HUES48 (cell line): Measurements from ENCODE around the gene MRPS22.
"Not testable (repeated sequence)": the region's sequence is repeated elsewhere in the genome, so short reads cannot be mapped to it uniquely, and the experiment has no call there.

ENCODE experiments used
- H3K27ac ChIP-seq: one replicate; pipeline ENCODE4 v1.7.0; 2013; ENCODE audit warnings: low read depth, low read length, inconsistent platforms
- H3K27me3 ChIP-seq: 2 replicates; pipeline ENCODE4 v1.6.1; 2013; ENCODE audit warnings: mild to moderate bottlenecking, low read length; ENCODE audit not compliant: control insufficient read depth, insufficient read depth
- H3K36me3 ChIP-seq: 2 replicates; pipeline ENCODE4 v1.6.1; 2013; ENCODE audit warnings: low read length; ENCODE audit not compliant: control insufficient read depth, insufficient read depth
- H3K4me1 ChIP-seq: 2 replicates; pipeline ENCODE4 v1.6.1; 2013; ENCODE audit warnings: mild to moderate bottlenecking, low read length; ENCODE audit not compliant: control insufficient read depth, insufficient read depth
- H3K4me3 ChIP-seq: 2 replicates; pipeline ENCODE4 v1.5.1; 2013; ENCODE audit warnings: mild to moderate bottlenecking, low read depth, low read length
- H3K9ac ChIP-seq: 2 replicates; pipeline ENCODE4 v1.6.1; 2013; ENCODE audit warnings: mild to moderate bottlenecking, low read depth, low read length, moderate library complexity
- H3K9me3 ChIP-seq: 2 replicates; pipeline ENCODE4 v1.6.1; 2013; ENCODE audit warnings: low read length; ENCODE audit not compliant: control insufficient read depth, insufficient read depth

Gene MRPS22

GRCh38 chr3:139364549-139364948 is 20.7 kb downstream of the MRPS22 start:
- Histone ChIP-seq H3K9me3 (no peaks in the 10 kb centered on the region), H3K27me3 (no peaks in the 10 kb centered on the region), H3K9ac (no peak overlapping the region), H3K27ac (no peak overlapping the region), H3K4me3 (no peak overlapping the region), H3K36me3 (peaks cover 100% of the 10 kb centered on the region), H3K4me1 (no peaks in the 10 kb centered on the region)

GRCh38 chr3:139374099-139374498 is 30.3 kb downstream of the MRPS22 start:
- Histone ChIP-seq H3K27ac (no peak overlapping the region), H3K9ac (no peak overlapping the region), H3K4me3 (no peak overlapping the region), H3K36me3 (peaks cover 98% of the 10 kb centered on the region), H3K4me1 (no peaks in the 10 kb centered on the region), H3K9me3 (no peaks in the 10 kb centered on the region), H3K27me3 (no peaks in the 10 kb centered on the region)

- H3K9me3 ChIP-seq = no peaks in the 10 kb centered on the region
- H3K27ac ChIP-seq = no peak overlapping the region
- peaks cover 98% of the 10 kb centered on the region for H3K36me3 ChIP-seq
- H3K4me1 ChIP-seq = no peaks in the 10 kb centered on the region
- no peaks in the 10 kb centered on the region for H3K27me3 ChIP-seq
- no peak overlapping the region for H3K4me3 ChIP-seq
- no peak overlapping the region for H3K9ac ChIP-seq
Observed at GRCh38 chr3:139377378-139377777, 33.6 kb downstream of the MRPS22 start.

DNA sequence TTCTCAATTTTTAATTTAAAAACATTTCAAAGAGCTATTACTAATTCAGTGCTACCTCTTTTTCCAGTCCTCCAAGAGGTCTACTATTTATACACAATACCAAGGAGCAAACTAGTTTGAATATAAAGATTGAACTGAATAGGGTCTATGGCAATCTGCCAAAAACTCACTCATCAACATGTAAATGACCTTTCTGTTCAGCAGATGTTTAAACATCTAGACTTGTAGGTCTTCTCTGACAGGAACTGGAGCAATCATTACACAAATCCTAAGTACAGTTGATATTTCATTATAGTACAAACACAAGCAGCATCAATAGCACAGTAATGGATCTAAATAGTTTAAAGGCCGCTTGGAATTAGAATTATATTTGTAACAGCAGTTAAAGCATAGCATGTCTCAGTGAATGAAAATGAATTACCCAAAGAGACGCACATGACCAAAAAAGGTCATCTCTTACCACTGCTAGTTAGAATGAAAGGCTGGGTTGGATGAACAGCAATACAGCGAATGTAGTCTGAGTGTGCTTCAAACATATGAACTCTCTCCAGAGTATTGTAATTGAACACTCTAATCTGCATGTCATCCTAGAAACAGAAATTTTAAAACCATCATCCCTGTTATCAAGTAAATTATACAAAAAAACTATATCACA is 34.9 kb downstream of the MRPS22 start:
- Histone ChIP-seq H3K27me3 (no peaks in the 10 kb centered on the region), H3K36me3 (peaks cover 96% of the 10 kb centered on the region), H3K4me1 (no peaks in the 10 kb centered on the region), H3K9me3 (no peaks in the 10 kb centered on the region), H3K9ac (no peak overlapping the region), H3K4me3 (no peak overlapping the region), H3K27ac (no peak overlapping the region)

GRCh38 chr3:139380575-139380974 is 36.8 kb downstream of the MRPS22 start:
- Histone ChIP-seq H3K4me1 (no peaks in the 10 kb centered on the region), H3K9me3 (no peaks in the 10 kb centered on the region), H3K27me3 (no peaks in the 10 kb centered on the region), H3K4me3 (no peak overlapping the region), H3K36me3 (peaks cover 90% of the 10 kb centered on the region), H3K9ac (no peak overlapping the region), H3K27ac (no peak overlapping the region)

GRCh38 chr3:139382291-139382690 is 38.5 kb downstream of the MRPS22 start:
- H3K9me3 ChIP-seq, H3K27me3 ChIP-seq, H3K4me1 ChIP-seq, H3K4me3 ChIP-seq, H3K27ac ChIP-seq, H3K9ac ChIP-seq: not testable (repeated sequence)
- H3K36me3 ChIP-seq = peaks cover 75% of the 10 kb centered on the region

GRCh38 chr3:139388077-139388476 is 44.3 kb downstream of the MRPS22 start:
- no peaks in the 10 kb centered on the region for H3K27me3 ChIP-seq
- H3K4me3 ChIP-seq = peak overlapping the region; percentile 91
- H3K27ac ChIP-seq = no peak overlapping the region
- peaks cover 17% of the 10 kb centered on the region for H3K36me3 ChIP-seq
- H3K9ac ChIP-seq = no peak overlapping the region
- H3K9me3 ChIP-seq = no peaks in the 10 kb centered on the region
- H3K4me1 ChIP-seq = no peaks in the 10 kb centered on the region; the same call in 1 of the 2 replicates

DNA sequence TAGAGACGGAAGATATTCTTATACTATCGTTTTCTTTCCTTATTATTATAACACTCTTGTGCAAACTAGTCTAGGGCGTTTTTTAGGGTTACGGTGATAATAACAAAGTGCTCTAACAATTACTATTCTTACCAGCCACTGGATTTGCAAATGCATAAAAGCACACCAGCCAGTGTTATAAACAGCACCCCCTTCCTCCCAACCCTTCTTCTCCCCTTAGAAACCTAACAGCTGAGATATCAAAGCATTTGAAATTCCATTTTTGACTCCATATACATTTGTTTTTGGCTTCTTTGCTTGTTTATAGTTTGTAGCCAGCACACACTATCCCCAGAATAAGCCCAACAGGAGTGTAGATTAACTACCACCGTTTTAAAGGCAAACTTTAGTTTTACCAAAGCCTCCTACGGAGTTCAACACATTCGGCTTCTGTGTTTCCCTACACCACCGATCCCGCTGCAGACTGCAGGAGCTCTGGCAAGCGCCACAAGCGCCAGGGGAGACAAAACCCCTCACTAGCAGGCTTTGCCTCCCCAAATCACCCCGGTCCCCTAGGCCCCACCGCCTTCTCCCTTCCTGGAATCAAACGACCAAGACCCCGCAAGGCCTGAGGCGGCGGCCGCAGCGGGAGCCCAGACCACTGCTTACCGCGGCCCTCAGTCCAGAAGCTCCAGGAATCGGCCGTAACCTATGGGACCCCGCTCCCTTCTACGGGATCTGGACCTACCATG is 45.2 kb downstream of the MRPS22 start:
- Histone ChIP-seq H3K27me3 (no peaks in the 10 kb centered on the region), H3K9ac (peak overlapping the region; percentile 85), H3K4me1 (no peaks in the 10 kb centered on the region; the same call in 1 of the 2 replicates), H3K4me3 (peak overlapping the region; percentile 91), H3K9me3 (no peaks in the 10 kb centered on the region), H3K36me3 (peaks cover 9% of the 10 kb centered on the region; the same call in 1 of the 2 replicates), H3K27ac (peak overlapping the region; percentile 96)

GRCh38 chr3:139389552-139390368 is 45.9 kb downstream of the MRPS22 start, which contains the start of gene COPB2:
COPB2 (minus strand) TSS chr3:139389647; CDS start chr3:139389550, 97 bp downstream.
- Histone ChIP-seq H3K4me3 (peak within 1 kb of the TSS; percentile 91), H3K27ac (peak within 1 kb of the TSS; percentile 96), H3K9ac (peak within 1 kb of the TSS; percentile 90), H3K36me3 (0 out of 2 replicates have a peak, but pooled peaks cover 2% of the 10 kb centered on the region), H3K27me3 (no peaks in the 10 kb centered on the region), H3K9me3 (no peaks in the 10 kb centered on the region), H3K4me1 (no peaks in the 10 kb centered on the region; the same call in 1 of the 2 replicates)

DNA sequence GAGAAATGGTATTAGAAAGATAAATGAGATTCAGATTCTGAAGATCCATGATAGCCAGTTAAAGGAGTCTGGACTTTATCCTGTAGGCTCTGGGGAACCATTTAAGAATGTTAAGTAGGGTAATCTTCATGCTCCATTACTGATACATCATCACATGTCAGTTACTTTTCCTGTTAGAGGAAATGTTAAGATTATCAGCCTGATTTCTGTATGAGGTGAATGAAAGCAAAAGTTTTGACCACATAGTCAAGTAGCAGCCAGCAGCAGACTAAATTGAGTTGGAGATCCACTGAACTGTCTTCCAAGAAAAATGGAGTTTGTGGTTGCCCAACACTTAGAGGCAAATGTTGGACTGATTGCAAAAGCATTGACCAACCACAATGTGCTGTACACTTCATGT is 50.3 kb downstream of the MRPS22 start:
- Histone ChIP-seq H3K4me3 (no peak overlapping the region), H3K27ac (no peak overlapping the region)

More for the DNA sequence above, 50.3 kb downstream of the MRPS22 start:
- no peaks in the 10 kb centered on the region for H3K27me3 ChIP-seq
- H3K9ac ChIP-seq = no peak overlapping the region
- no peaks in the 10 kb centered on the region for H3K4me1 ChIP-seq
- no peaks in the 10 kb centered on the region for H3K9me3 ChIP-seq
- no peaks in the 10 kb centered on the region for H3K36me3 ChIP-seq
